GM20431 (cell line): Measurements from ENCODE around the gene NXPE3.
"Not testable (repeated sequence)": the region's sequence is repeated elsewhere in the genome, so short reads cannot be mapped to it uniquely, and the experiment has no call there.

Experiments
- in situ Hi-C: fragments of 300-500 bp; cut with MseI, MboI; formaldehyde crosslinking; loops from one replicate; pipeline ENCODE4 v1.15.0; 2020; ENCODE audit warnings: low sequenced_read_pairs; ENCODE audit not compliant: unreplicated experiment

NXPE3 gene

DNA sequence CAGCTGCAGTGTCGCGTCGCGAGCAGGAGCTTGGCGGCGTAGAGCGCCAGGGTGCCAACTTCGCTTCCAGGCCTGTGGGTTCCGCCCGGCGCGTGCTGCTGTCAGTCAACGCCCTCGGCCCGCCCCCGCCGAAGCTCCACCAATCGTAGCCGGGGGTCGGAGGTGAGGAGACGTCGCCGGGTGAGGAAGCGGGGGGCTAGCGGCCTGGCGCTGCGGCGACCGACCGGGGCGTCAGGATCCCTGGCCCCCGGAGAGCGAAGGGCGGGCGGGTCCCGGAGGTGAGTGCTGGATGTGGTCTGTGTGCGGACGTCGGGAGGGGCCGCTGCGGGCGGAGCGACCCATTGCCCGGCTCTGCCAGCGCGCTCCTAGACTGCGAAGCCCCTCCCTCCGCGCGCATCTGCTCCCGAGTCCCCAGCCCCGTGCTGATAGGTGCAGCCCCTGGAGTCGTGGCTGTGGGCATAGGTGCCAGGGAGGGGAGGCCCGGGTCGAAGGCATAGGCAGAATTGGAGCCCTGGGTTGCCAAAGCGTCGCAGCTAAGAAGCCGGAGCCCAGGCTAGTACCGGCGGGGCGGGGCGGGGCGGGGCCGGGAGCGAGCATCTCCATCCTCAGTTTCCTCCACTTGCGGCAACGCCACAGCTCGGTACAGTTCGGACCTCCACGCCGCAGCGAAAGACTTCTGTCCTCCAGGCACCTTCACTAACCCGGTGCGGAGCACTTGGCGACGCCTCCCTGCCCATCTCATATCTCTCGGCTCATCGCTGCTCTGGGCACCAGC, at the start of gene NXPE3:
Gene NXPE3, plus strand, starts transcription at position 165 of the 775 bp plus-strand sequence. CDS start 6,386 bp downstream, outside the sequence.
- in situ Hi-C loops: no loop called here

- in situ Hi-C loops: no loop called here
These were observed 49.4 kb upstream of the NXPE3 start for GRCh38 chr3:101729586-101729985.

GRCh38 chr3:101730839-101731238, 48.2 kb upstream of the NXPE3 start:
- in situ Hi-C loops: no loop called here

GRCh38 chr3:101732240-101732641, 46.8 kb upstream of the NXPE3 start:
- in situ Hi-C loops: no loop called here

DNA sequence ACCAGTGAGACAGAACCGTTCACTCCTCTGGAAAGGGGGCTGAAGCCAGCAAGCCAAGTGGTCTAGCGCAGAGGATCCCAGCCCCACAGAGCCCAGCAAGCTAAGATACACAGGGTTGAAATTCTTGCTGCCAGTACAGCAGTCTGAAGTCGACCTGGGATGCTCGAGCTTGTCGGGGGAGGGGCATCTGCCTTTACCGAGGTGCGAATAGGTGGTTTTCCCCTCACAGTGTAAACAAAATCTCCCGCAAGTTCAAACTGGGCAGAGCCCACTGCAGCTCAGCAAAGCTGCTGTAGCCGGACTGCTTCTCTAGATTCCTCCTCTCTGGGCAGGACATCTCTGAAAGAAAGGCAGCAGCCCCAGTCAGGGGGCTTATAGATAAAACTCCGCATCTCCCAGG, 43.2 kb upstream of the NXPE3 start:
- in situ Hi-C loops: no loop called here

GRCh38 chr3:101741914-101742313, 37.1 kb upstream of the NXPE3 start:
- in situ Hi-C loops: not testable (repeated sequence)

- in situ Hi-C loops: no loop called here
These were observed 34.2 kb upstream of the NXPE3 start for GRCh38 chr3:101744811-101745210.

DNA sequence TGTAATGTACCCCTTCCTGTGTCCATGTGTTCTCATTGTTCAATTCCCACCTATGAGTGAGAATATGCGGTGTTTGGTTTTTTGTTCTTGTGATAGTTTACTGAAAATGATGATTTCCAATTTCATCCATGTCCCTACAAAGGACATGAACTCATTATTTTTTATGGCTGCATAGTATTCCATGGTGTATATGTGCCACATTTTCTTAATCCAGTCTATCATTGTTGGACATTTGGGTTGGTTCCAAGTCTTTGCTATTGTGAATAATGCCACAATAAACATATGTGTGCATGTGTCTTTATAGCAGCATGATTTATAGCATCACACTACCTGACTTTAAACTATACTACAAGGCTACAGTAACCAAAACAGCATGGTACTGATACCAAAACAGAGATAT, 33.1 kb upstream of the NXPE3 start:
- in situ Hi-C loops: not testable (repeated sequence)

GRCh38 chr3:101753386-101754113, 25.5 kb upstream of the NXPE3 start:
- in situ Hi-C loops: not testable (repeated sequence)

GRCh38 chr3:101758224-101758623, 20.8 kb upstream of the NXPE3 start:
- in situ Hi-C loops: no loop called here

- in situ Hi-C loops: no loop called here
These were observed 16.9 kb upstream of the NXPE3 start for GRCh38 chr3:101762041-101762646.

DNA sequence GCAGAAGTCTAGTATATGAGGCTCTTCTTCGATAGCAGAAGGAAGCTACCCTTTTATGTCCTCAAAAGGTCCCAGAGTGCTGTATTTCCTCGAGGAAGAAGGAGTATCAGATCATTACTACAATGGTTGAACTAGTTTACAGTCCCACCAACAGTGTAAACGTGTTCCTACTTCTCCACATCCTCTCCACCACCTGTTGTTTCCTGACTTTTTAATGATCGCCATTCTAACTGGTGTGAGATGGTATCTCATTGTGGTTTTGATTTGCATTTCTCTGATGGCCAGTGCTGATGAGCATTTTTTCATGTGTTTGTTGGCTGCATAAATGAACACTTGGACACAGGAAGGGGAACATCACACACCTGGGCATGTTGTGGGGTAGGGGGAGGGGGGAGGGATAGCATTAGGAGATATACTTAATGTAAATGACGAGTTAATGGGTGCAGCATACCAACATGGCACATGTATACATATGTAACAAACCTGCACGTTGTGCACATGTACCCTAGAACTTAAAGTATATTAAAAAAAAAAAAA, 1.2 kb upstream of the NXPE3 start:
- in situ Hi-C loops: not testable (repeated sequence)

- in situ Hi-C loops: no loop called here
These were observed 495 bp upstream of the NXPE3 start for GRCh38 chr3:101778385-101779046.

DNA sequence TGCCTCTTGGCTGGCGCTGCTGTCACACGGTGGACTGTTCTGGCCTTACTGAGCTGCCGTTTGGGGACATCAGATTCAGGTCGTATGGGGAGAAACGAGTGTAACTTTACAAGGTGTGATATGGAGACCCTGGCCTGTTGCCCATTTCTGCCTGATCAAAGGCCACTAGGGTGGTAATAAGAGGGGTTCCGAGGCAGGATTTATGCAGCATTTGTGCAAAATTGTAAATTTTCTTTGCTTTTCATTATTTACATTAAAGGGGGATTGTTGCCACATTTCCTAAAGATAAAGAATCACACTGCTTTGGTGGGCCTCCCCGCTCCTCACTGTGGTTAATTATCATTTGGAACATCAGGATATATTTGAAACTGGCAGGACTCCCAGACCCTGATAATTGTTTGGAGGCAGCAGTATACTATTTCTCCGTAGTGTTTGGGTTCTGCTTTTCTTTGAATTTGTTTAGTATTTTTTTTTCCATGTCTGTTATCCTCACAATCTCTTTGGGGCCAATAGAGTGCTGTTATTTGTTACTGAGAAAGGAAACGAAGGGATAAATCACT, 891 bp downstream of the NXPE3 start:
- in situ Hi-C loops: no loop called here

- in situ Hi-C loops: no loop called here
These were observed 1.6 kb downstream of the NXPE3 start for GRCh38 chr3:101780661-101781060.

- in situ Hi-C loops: no loop called here
These were observed 2.2 kb downstream of the NXPE3 start for GRCh38 chr3:101781166-101781565.

DNA sequence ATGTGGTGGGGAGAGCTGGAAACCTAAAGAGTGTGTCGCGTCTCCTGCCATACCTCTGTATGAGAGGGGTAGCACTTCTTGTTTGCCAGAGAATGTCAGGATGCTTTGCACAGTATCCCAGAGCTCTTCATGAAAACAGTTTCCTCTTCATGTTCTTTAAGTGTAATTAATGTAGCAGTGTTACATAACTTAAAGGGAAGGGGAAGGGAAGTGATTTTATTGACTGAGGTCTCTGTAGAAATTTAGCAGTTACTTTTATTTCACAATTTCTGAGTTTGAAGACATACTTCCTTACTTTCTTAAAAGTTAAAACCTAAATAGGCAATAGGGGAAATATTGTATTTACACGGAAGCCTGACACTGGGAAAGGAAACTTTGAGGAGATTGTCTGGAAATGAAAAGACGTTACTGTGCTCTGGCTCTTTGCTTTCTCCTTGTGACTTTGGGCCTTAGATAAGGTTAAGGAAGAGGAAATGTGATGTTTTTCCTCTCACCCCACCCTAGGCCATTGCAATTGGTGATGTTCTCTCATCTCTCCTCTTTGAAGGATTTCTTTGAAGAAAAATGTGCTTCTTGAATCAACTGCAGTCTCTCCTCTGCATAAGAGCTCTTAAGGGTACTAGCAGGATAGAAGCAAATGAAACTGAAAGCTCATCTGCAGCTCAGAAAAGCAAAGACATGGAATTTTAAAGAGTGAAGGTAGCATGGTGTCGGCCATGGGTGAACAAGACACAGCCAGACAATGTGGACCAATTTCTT, 6.0 kb downstream of the NXPE3 start:
- in situ Hi-C loops: no loop called here

GRCh38 chr3:101791778-101792177, 12.8 kb downstream of the NXPE3 start:
- in situ Hi-C loops: no loop called here

DNA sequence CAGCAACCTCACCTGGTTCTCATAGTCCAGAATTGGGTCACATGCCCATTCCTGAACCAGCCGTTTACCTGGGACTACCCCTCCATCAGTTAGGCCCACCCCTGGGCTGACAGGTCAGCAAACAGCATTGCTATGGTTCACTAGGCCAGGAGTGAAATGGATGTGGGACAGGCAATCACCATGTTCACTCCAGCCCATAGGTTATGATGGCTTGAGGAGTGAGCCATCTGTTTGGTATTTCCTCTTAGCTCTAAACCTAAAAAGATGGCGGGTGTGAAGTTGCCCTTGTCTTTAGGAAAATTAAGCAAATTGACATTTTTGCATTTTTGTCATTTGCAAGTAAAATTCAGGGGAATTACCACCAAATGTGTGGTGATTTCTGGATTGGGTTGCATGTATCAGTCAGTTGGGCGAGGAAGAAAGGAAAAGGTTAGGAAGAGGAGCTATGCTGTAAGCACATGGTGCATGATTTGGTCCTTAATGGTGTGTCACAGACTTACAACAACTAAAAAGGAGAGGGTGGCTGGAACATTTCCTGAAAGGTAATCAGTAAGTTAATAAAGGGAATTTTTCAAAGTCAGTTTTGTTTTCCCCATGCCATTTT, 17.2 kb downstream of the NXPE3 start:
- in situ Hi-C loops: no loop called here
